Brain microvascular endothelial cell (primary cell): ENCODE measurements around the gene AVPR2.

Source experiments
- DNase-seq: peaks from one replicate; pipeline ENCODE4 v3.0.0-alpha.2; 2020
- H3K27ac ChIP-seq: fragments of 250-450 bp; sonication (Bioruptor Pico); 2 replicates; pipeline ENCODE4 v1.5.1; 2020; ENCODE audit warnings: mild to moderate bottlenecking, moderate library complexity
- H3K27me3 ChIP-seq: fragments of 250-450 bp; sonication (Bioruptor Pico); replicated peaks from 2 replicates; pipeline ENCODE4 v1.5.1; 2020; ENCODE audit warnings: mild to moderate bottlenecking
- H3K36me3 ChIP-seq: fragments of 250-450 bp; sonication (Bioruptor Pico); replicated peaks from 2 replicates; pipeline ENCODE4 v1.5.1; 2020; ENCODE audit warnings: mild to moderate bottlenecking
- H3K4me3 ChIP-seq: 2 replicates; pipeline ENCODE4 v1.5.1; 2011; ENCODE audit warnings: low read depth, mild to moderate bottlenecking, control low read depth, low read length, moderate library complexity
- in situ Hi-C: cut with HindIII; loops from 2 replicates; pipeline ENCODE4 v1.10.0; 2017; ENCODE audit warnings: low sequenced_read_pairs, low pct_ligation_motif_present
- TF ChIP-seq, protein P1 (sequence below): IDR thresholded peaks from 2 replicates; pipeline ENCODE4 v1.5.1; 2011; ENCODE audit warnings: low read depth, mild to moderate bottlenecking, moderate library complexity, low read length, control low read depth, inconsistent platforms; ENCODE audit errors: missing control alignments

The AVPR2 gene

DNA sequence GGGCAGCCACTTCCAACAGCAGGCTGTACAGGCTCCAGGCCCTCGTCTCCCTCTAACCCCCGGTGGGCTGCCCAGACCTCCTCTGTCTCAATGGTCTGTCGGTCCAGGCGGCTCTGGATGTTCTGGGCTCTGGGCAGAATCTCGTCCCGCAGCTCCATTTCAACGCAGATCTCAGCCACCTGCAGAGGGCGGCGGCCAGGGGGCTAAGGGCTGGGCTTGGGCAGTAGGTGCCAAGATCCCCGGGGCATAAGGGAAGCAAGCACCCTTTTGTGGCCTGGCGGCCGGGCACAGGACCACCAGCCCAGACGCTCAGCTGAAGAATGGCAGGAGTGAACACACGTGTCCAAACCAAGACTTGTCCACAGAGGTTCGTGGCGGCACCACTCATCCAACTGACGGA, 9.2 kb downstream of the AVPR2 start:
- TF ChIP-seq, protein P1, sequence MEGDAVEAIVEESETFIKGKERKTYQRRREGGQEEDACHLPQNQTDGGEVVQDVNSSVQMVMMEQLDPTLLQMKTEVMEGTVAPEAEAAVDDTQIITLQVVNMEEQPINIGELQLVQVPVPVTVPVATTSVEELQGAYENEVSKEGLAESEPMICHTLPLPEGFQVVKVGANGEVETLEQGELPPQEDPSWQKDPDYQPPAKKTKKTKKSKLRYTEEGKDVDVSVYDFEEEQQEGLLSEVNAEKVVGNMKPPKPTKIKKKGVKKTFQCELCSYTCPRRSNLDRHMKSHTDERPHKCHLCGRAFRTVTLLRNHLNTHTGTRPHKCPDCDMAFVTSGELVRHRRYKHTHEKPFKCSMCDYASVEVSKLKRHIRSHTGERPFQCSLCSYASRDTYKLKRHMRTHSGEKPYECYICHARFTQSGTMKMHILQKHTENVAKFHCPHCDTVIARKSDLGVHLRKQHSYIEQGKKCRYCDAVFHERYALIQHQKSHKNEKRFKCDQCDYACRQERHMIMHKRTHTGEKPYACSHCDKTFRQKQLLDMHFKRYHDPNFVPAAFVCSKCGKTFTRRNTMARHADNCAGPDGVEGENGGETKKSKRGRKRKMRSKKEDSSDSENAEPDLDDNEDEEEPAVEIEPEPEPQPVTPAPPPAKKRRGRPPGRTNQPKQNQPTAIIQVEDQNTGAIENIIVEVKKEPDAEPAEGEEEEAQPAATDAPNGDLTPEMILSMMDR = no peak
- Histone ChIP-seq H3K36me3 (no peaks in the 10 kb centered on the region), H3K27me3 (no peaks in the 10 kb centered on the region), H3K27ac (no peak overlapping the region), H3K4me3 (no peak overlapping the region)
- in situ Hi-C loops = no loop called here
- no peak for DNase-seq

GRCh38 chrX:153917869-153918268, 13.4 kb downstream of the AVPR2 start:
- H3K27me3 ChIP-seq = no peaks in the 10 kb centered on the region
- TF ChIP-seq, protein P1 = no peak
- H3K36me3 ChIP-seq = no peaks in the 10 kb centered on the region
- H3K27ac ChIP-seq = no peak overlapping the region
- no peak overlapping the region for H3K4me3 ChIP-seq
- no peak for DNase-seq
- in situ Hi-C loops = no loop called here

- Histone ChIP-seq H3K36me3 (no peaks in the 10 kb centered on the region), H3K27ac (no peak overlapping the region), H3K27me3 (no peaks in the 10 kb centered on the region), H3K4me3 (no peak overlapping the region)
- TF ChIP-seq, protein P1 = no peak
- in situ Hi-C loops = no loop called here
- no peak for DNase-seq
Measured at GRCh38 chrX:153919281-153919680, 14.8 kb downstream of the AVPR2 start.

DNA sequence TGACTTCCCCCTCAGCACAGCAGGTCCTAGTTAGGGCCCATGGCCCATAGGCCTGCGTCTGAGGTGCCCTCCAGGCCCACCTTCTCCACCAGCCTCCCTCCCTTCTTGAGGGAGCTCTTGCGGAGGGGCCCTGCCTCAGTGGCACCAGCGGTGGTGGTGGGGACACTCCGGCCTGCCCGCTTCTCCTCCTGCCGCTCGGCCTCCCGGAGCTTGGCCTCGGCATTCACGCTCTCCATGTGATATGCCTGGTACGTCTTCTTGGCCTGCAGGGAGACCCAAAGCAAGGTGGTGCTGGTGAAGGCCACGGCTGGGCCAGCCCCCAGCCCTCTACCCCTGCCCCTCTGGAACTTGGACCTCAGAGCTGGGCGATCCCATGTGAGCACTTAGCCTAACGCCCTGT, 16.1 kb downstream of the AVPR2 start:
- Histone ChIP-seq H3K4me3 (no peak overlapping the region), H3K27ac (no peak overlapping the region), H3K27me3 (no peaks in the 10 kb centered on the region), H3K36me3 (no peaks in the 10 kb centered on the region)
- no peak for DNase-seq
- TF ChIP-seq, protein P1 = no peak
- in situ Hi-C loops = no loop called here

DNA sequence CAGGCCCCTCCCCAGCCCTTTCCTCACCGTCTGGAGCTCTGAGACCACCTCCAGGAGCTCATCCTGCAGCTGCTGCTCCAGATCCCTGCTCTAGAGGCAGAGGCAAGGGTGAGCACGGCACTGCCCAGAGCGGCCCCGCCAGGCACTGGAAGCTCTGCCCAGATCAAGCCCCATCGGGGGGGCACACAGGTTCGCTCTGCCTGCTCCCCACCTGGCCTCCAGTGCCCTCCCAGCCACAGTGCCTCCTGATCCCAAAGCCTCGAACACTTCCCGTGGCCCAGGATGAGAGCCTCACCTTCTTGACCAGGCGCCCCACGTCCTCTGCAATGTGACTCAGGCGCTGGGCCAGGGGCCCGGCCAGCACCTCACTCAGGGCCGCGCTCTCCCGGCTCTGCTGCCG, 16.6 kb downstream of the AVPR2 start:
- no peak for DNase-seq
- in situ Hi-C loops = no loop called here
- Histone ChIP-seq H3K27me3 (no peaks in the 10 kb centered on the region), H3K4me3 (no peak overlapping the region), H3K27ac (no peak overlapping the region), H3K36me3 (no peaks in the 10 kb centered on the region)
- TF ChIP-seq, protein P1 = no peak

- TF ChIP-seq, protein P1 = no peak
- no peak overlapping the region for H3K4me3 ChIP-seq
- in situ Hi-C loops = no loop called here
- no peaks in the 10 kb centered on the region for H3K27me3 ChIP-seq
- no peak overlapping the region for H3K27ac ChIP-seq
- no peaks in the 10 kb centered on the region for H3K36me3 ChIP-seq
- DNase-seq = no peak
Measured at GRCh38 chrX:153921511-153922446, 17.3 kb downstream of the AVPR2 start.
